Kidney (tissue), 14 donors: ENCODE data around the gene SMIM35. TPM values are rescaled to one million over a fixed set of nuclear protein-coding genes. Genes with fewer than 3 reads are reported as not detected.

ENCODE experiments used
- DNase-seq, 5 donors: peaks; one replicate each; pipeline ENCODE4 v3.0.0-alpha.2; 2013 to 2020
- FAIRE-seq: peaks from 2 replicates; lab custom pipeline; 2012; peaks lifted over from hg19 to GRCh38; lab: Jason Lieb, UNC
- H3K27ac ChIP-seq, 2 donors: one replicate each; pipeline ENCODE4 v1.7.0; 2013; ENCODE audit warnings: low read depth in 2 of 2, low read length in 2 of 2, inconsistent platforms in 1 of 2
- H3K27me3 ChIP-seq: one replicate; pipeline ENCODE4 v1.7.1; 2013; ENCODE audit warnings: low read length, inconsistent platforms; ENCODE audit not compliant: control insufficient read depth, insufficient read depth
- H3K36me3 ChIP-seq, 3 donors: one replicate each; pipeline versions ENCODE4 v1.7.0 to v1.7.1; 2013; ENCODE audit warnings: low read length in 3 of 3, control low read depth in 1 of 3, inconsistent platforms in 1 of 3; ENCODE audit not compliant: insufficient read depth in 3 of 3, control insufficient read depth in 2 of 3
- H3K4me1 ChIP-seq, 3 donors: one replicate each; pipeline versions ENCODE4 v1.7.0 to v1.7.1; 2013; ENCODE audit warnings: low read length in 3 of 3, inconsistent platforms in 1 of 3, low read depth in 1 of 3; ENCODE audit not compliant: control insufficient read depth in 2 of 3, insufficient read depth in 2 of 3
- H3K4me3 ChIP-seq, 3 donors: one replicate each; pipeline versions ENCODE4 v1.7.0 to v1.8.1; 2013; ENCODE audit warnings: low read length in 3 of 3, control low read depth in 1 of 3, inconsistent platforms in 1 of 3
- H3K9ac ChIP-seq, 3 donors: one replicate each; pipeline versions ENCODE4 v1.7.0 to v1.7.1; 2013; ENCODE audit warnings: low read length in 3 of 3, control low read depth in 1 of 3, inconsistent platforms in 1 of 3
- H3K9me3 ChIP-seq, 3 donors: one replicate each; pipeline versions ENCODE4 v1.7.0 to v1.7.1; 2013; ENCODE audit warnings: low read length in 3 of 3, control low read depth in 1 of 3, inconsistent platforms in 1 of 3; ENCODE audit not compliant: control insufficient read depth in 2 of 3, insufficient read depth in 1 of 3
- intact Hi-C: fragments of 100-400 bp; cut with DNase I; formaldehyde crosslinking; loops from one replicate; pipeline ENCODE4 v1.11.1; 2022
- polyA plus RNA-seq: library from polyadenylated mRNA; stranded (reverse); fragments of 350-450 nt; fragmentation: Illumina TruSeq; extraction: RNeasy Lipid Tissue Mini Kit (QIAGEN cat#74804); gene quantifications from one replicate; pipeline ENCODE4 v1.2.3, GENCODE V29; 2014; ENCODE audit warnings: low read depth, low replicate concordance; ENCODE audit not compliant: insufficient read depth
- total RNA-seq: library from RNA; stranded (reverse); fragmentation: NEBNext Ultra II Directional; extraction: Animal tissue kit (Norgen Biotek cat#: 25700); gene quantifications from one replicate; pipeline ENCODE4 v1.2.1, GENCODE V29; 2021
- TF ChIP-seq, protein P1 (sequence below): IDR thresholded peaks from 3 replicates; pipeline ENCODE4 v1.5.1; 2012; ENCODE audit warnings: mild to moderate bottlenecking, moderate library complexity, borderline replicate concordance; ENCODE audit not compliant: insufficient read depth; ENCODE audit errors: extremely low read depth
- donor health status: control.
- donor health status: control.
- donor health status: control.
- donor health status: control.
- donor health status: control.
- donor health status: DM: yes; HTN: yes; CAD: no.
- donor health status: Normal renal cell carcinoma (clear cell type).

Gene SMIM35
- total and polyA plus RNA-seq, 2 donors from 2014 or later = 0.80 TPM; not detected in 1

GRCh38 chr11:118000067-118000849 lies 86.5 kb downstream of the SMIM35 start:
- DNase-seq (no peak), FAIRE-seq (no peak)
- Histone ChIP-seq H3K9ac (no peak overlapping the region), H3K4me1 (no peaks in the 10 kb centered on the region), H3K27me3 (no peaks in the 10 kb centered on the region), H3K4me3 (no peak overlapping the region), H3K9me3 (peaks cover 0 to 3% (median 0%) of the 10 kb centered on the region in 3 donors), H3K36me3 (no peaks in the 10 kb centered on the region), H3K27ac (no peak overlapping the region)
- TF ChIP-seq, protein P1, sequence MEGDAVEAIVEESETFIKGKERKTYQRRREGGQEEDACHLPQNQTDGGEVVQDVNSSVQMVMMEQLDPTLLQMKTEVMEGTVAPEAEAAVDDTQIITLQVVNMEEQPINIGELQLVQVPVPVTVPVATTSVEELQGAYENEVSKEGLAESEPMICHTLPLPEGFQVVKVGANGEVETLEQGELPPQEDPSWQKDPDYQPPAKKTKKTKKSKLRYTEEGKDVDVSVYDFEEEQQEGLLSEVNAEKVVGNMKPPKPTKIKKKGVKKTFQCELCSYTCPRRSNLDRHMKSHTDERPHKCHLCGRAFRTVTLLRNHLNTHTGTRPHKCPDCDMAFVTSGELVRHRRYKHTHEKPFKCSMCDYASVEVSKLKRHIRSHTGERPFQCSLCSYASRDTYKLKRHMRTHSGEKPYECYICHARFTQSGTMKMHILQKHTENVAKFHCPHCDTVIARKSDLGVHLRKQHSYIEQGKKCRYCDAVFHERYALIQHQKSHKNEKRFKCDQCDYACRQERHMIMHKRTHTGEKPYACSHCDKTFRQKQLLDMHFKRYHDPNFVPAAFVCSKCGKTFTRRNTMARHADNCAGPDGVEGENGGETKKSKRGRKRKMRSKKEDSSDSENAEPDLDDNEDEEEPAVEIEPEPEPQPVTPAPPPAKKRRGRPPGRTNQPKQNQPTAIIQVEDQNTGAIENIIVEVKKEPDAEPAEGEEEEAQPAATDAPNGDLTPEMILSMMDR = no peak
- intact Hi-C loops = no loop called here

- Histone ChIP-seq H3K36me3 (no peaks in the 10 kb centered on the region), H3K9ac (no peak overlapping the region), H3K4me3 (no peak overlapping the region), H3K9me3 (peaks cover 0 to 3% (median 0%) of the 10 kb centered on the region in 3 donors), H3K27me3 (no peaks in the 10 kb centered on the region), H3K27ac (no peak overlapping the region), H3K4me1 (peaks cover 0 to 3% (median 2%) of the 10 kb centered on the region in 3 donors)
- TF ChIP-seq, protein P1 = no peak
- DNase-seq = no peak
- no peak for FAIRE-seq
- intact Hi-C loops = no loop called here
Observed at GRCh38 chr11:117999354-117999993, 87.3 kb downstream of the SMIM35 start.

DNA sequence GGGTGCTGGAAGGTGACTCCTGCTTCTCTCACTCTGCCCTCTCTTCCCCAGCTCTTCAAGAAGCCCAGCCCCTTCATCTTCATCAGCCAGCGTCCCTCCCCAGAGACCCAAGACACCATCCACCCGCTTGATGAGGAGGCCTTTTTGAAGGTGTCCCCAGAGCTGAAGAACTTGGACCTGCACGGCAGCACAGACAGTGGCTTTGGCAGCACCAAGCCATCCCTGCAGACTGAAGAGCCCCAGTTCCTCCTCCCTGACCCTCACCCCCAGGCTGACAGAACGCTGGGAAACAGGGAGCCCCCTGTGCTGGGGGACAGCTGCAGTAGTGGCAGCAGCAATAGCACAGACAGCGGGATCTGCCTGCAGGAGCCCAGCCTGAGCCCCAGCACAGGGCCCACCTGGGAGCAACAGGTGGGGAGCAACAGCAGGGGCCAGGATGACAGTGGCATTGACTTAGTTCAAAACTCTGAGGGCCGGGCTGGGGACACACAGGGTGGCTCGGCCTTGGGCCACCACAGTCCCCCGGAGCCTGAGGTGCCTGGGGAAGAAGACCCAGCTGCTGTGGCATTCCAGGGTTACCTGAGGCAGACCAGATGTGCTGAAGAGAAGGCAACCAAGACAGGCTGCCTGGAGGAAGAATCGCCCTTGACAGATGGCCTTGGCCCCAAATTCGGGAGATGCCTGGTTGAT lies 88.0 kb downstream of the SMIM35 start:
- intact Hi-C loops = no loop called here
- no peaks in the 10 kb centered on the region for H3K27me3 ChIP-seq
- H3K27ac ChIP-seq = no peak overlapping the region
- peaks cover 0 to 3% (median 0%) of the 10 kb centered on the region in 3 donors for H3K9me3 ChIP-seq
- H3K9ac ChIP-seq = no peak overlapping the region
- DNase-seq (no peak), FAIRE-seq (no peak)
- no peak overlapping the region for H3K4me3 ChIP-seq
- no peaks in the 10 kb centered on the region for H3K36me3 ChIP-seq
- peaks cover 0 to 7% (median 4%) of the 10 kb centered on the region in 3 donors for H3K4me1 ChIP-seq
- TF ChIP-seq, protein P1 = no peak
